GM12872 (cell line): ENCODE data around the gene ITGBL1.

Experiments
- CTCF ChIP-seq: IDR thresholded peaks from 3 replicates; pipeline ENCODE4 v1.5.1; 2011; ENCODE audit warnings: low read depth, mild to moderate bottlenecking, low read length, moderate library complexity; ENCODE audit not compliant: insufficient read depth

The ITGBL1 gene

GRCh38 chr13:101452519-101453485 is at the start of gene ITGBL1:
Gene ITGBL1, plus strand, starts transcription at chr13:101452675. Its CDS starts 159 bp downstream, at chr13:101452834.
- TF ChIP-seq CTCF, result no peak

DNA sequence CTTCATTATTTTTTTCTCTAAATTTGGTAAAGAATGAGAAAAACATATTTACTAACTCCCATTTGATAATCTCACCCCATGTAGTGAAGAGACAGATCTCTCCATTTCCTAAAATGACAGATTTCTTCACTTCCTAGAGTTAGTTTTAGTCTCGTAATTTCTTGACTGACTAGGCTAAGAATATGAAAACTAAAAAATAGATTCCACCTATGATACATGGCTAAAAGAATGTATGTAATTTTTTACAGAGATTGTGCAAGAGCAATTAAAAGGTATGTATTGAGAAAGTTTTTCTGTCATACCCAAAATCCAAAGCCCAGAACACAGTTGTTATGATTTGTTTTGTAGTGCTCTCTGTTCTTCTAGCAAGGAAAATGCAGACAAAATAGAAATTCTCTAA is 45.7 kb upstream of the ITGBL1 start:
- TF ChIP-seq CTCF, result no peak

DNA sequence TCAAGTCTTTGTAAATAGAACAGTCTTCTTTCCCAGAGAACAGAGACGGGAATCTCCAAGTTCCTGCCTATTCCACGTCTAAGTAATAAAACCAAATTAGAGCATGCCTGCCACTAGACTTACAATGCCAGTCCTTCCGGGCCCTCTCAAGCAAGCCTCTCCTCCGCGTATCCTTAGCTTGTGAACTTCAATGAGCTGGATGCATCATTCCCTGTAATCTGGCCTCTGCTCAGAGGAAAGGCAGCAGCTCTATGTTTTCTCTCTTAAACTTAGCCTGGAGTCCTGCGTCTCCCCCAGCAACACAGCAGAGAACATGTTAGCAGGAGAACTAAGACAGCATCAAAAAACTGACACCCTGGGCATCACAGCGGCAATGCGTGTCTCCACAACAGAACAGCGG is 44.3 kb upstream of the ITGBL1 start:
- no peak for TF ChIP-seq CTCF

DNA sequence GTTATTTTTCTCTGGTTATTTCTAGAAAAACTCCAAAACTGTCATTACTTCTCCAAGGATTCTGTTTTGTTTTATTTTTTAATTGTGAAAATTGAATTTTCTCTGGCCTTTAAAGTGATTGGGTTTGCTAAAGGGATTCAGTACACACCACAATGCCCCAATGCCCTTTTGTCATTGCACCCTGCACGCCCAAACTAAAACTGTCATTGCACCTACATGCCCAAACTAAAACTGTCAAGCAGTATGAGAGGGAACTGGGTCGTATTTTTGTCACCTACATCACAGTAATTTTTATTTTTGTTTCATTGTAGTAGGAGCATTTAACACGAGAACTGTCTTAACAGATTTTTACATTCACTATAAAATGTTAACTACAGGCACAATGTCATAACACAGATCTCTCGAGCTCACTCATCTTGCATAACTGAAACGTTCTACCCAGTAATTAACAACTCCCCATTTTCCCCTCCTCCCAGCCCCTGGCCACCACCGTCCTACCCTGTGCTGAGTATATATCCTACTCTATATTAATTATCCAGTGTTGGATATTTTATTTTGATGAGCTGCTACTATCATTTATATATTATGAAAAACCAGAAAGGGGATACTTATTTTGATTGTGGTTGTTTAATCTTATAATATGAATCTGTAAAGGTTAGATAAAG is 43.4 kb upstream of the ITGBL1 start:
- TF ChIP-seq CTCF, result no peak

DNA sequence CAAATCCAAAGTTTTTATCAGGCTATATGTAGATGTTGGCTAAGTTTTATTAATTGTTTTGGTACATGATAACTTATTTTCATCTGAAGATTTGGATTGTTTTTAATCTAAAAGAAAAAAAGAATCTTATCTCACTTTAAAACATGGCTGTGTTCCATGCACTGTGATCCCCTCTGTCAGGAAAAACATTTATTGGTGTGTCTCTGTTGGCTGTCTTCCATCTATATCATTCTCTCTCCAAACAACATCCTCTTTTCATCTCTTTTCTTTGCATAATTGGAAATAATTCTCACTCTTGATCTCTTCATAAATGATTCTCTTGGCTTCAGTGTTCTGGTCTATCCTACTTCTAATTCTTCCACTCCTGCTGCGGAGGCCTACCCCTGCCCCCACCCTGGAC is 40.4 kb upstream of the ITGBL1 start:
- TF ChIP-seq CTCF, result no peak

- no peak for TF ChIP-seq CTCF
Measured at GRCh38 chr13:101415358-101416174, 36.9 kb upstream of the ITGBL1 start.
